ENCODE data around the gene ANO2. TPM values are rescaled to one million over a fixed set of nuclear protein-coding genes. Genes with fewer than 3 reads are reported as not detected.
A peak's percentile ranks its signal among the peaks of the same experiment; 100 is the strongest.

The ANO2 gene
- total RNA-seq, 1 donor from 2014 or later, result 2.6 TPM

GRCh38 chr12:5756338-5756842 lies 188.7 kb downstream of the ANO2 start:
- no peak for TF ChIP-seq CTCF (conservative IDR thresholded peaks at IDR 0.05)
- no peaks in the 10 kb centered on the region for H3K4me1 Mint-ChIP-seq (ENCODE audit: unreplicated experiment)
- peaks cover 13% of the 10 kb centered on the region for H3K36me3 Mint-ChIP-seq
- peaks cover 7% of the 10 kb centered on the region for H3K9me3 Mint-ChIP-seq
- no peak for DNase-seq (ENCODE audit: extremely low spot score, unreplicated experiment)
- H3K27me3 Mint-ChIP-seq, result peaks cover 31% of the 10 kb centered on the region
- H3K4me3 Mint-ChIP-seq, result no peak overlapping the region
- H3K27ac Mint-ChIP-seq, result no peak overlapping the region

DNA sequence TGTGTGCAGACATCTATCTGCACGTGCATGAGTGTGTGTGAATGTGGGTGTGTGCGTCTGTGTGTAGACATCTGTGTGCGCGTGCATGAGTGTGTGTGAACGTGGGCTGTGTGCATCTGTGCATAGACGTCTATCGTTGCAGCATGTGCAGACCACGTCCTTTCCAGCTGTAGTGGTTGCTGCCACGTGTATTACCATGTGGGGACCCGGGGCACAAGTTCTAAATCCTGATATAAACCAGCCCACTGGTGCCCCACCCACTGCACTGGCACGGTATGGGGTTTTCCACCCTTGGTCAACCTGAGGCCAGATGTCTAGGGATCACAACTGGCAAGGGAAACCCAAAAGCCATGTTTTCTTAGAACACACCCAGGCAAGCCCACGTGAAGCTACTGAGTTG lies 197.0 kb downstream of the ANO2 start:
- Mint-ChIP-seq H3K4me1 (ENCODE audit: unreplicated experiment) (peaks cover 4% of the 10 kb centered on the region), H3K27me3 (peaks cover 30% of the 10 kb centered on the region), H3K36me3 (no peaks in the 10 kb centered on the region), H3K9me3 (no peaks in the 10 kb centered on the region), H3K27ac (no peak overlapping the region), H3K4me3 (no peak overlapping the region)
- TF ChIP-seq CTCF (conservative IDR thresholded peaks at IDR 0.05), result no peak
- DNase-seq (ENCODE audit: extremely low spot score, unreplicated experiment), result no peak

DNA sequence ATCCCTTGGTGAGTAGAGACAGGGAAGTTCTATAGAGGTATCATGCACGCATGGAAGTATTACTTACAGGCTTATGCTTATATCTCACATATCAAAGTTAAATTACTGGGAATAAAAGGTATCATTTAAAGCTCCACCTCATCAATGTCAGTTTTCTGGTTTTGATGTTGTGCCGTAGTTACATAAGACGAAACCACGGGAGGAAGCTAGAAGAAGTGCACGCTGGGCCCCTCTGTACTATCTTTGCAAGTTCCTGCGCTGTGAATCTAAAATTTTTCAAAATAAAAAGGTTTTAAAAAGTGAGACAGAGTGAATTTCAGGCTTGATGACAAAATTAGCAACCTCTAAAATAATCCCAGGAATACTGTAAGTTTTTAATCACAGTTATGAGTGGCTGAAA lies 198.1 kb downstream of the ANO2 start:
- DNase-seq (ENCODE audit: extremely low spot score, unreplicated experiment), result no peak
- Mint-ChIP-seq H3K27ac (no peak overlapping the region), H3K9me3 (no peaks in the 10 kb centered on the region), H3K4me1 (ENCODE audit: unreplicated experiment) (peaks cover 4% of the 10 kb centered on the region), H3K4me3 (no peak overlapping the region), H3K36me3 (no peaks in the 10 kb centered on the region), H3K27me3 (peaks cover 29% of the 10 kb centered on the region)
- no peak for TF ChIP-seq CTCF (conservative IDR thresholded peaks at IDR 0.05)

DNA sequence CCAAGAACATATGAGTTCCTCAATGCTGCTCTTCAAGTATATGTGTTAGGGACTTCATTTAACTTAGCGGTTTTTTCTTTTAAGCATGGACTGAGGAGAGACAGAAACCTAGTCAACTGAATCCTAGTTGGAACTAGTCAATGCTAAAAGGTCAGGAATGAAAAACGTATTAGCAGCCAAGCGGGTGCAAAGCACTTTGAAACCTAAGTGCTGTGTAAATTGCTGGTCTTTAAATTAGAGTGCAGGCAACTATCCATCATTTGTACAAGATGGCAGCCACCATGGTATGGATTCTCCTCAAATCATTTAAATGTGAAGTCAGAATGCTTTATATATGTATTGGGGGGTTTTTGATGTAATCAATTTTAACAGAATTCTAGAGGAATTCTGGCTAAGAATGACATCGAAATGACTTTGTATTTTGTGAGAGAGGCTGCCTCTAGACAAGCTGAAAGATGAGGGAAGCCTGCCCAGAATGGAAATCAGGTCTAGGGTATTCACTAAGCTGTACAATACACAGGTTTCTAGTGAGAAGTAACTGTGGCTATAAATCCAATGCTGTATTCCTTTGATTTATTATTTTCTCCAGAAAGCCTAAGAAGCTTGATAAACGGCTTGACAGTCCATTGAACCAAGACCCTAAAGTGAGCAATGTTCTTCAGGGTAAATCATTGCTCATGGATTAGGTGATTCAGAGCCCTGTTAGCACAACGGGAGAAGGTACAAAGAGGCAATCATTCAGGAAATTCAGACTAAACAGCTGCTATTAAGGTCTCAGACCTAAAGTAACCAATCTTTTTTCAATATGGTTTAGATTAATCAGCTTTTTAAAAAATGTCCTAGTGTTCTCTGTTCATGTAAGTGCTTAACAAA lies 198.8 kb downstream of the ANO2 start:
- TF ChIP-seq CTCF (conservative IDR thresholded peaks at IDR 0.05), result no peak
- Mint-ChIP-seq H3K27ac (no peak overlapping the region), H3K4me1 (ENCODE audit: unreplicated experiment) (peaks cover 4% of the 10 kb centered on the region), H3K27me3 (peaks cover 31% of the 10 kb centered on the region), H3K9me3 (no peaks in the 10 kb centered on the region), H3K4me3 (no peak overlapping the region), H3K36me3 (no peaks in the 10 kb centered on the region)
- no peak for DNase-seq (ENCODE audit: extremely low spot score, unreplicated experiment)

DNA sequence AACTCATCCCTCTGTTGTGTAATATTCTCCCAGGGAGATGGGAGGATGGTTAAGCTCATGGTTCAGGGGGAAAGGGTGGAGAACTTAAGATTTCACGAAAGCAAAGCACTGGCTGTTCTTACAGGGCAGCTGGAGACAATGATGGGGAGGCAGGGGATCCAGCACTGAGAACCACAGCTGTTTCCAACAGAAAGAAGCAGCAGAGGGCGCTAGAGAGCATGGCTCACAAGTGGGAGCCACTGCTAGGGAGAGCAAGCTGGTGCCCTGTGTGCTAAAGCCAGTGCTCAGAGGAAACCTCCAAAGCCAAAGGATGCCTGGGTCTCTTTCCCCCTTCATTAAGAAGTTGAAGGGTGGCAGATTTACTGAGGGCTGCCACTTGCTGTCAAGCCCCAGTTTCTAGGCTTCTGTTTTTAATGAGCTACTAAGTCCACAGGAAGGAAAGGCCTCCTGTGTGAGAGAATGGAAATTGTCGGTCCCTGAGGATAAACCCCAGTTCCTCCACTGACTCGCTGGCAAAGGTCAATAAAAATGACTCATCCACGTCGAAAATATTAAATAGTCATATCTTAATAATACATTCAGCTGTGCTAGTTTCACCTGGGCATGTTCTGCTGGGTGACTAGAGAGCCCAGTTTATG lies 199.7 kb downstream of the ANO2 start:
- Mint-ChIP-seq H3K27me3 (peaks cover 31% of the 10 kb centered on the region), H3K36me3 (peaks cover 4% of the 10 kb centered on the region), H3K4me1 (ENCODE audit: unreplicated experiment) (peaks cover 4% of the 10 kb centered on the region), H3K4me3 (no peak overlapping the region), H3K9me3 (no peaks in the 10 kb centered on the region), H3K27ac (no peak overlapping the region)
- peak; percentile 78 for DNase-seq (ENCODE audit: extremely low spot score, unreplicated experiment)
- peak; percentile 90 for TF ChIP-seq CTCF (conservative IDR thresholded peaks at IDR 0.05)

Data from type B pancreatic cell (in vitro differentiated cells).